ENCODE results near the gene GRAMD1C.

DNA sequence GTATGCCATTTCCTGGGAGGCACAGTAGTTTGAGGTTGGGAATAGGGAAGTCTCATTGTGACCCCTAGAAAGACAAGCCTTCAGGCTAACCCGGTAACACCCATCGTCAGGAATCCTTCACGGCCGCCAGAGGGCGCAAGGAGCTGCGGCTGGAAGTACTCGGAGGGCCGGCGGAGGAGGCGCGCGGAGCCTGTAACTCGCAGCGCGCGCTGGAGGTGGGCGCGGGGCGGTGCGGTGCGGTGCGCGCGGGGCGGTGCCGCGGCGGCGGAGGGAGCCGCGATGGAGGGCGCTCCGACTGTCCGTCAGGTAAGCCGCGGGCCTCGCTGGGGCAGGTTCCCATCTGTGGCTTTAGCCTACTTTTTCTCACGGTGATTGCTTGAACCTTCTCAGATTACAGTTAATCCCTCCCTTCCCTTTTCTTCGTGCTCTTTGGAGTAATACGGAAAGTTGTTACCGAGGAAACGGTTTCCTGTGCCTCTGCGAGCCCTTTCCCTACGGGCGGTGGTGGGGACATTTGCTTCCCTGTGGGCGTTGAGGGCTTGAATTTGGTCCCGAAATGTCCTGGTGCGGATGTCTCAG lies at the start of gene GRAMD1C:
- TF ChIP-seq POLR2AphosphoS5 (IDR thresholded peaks at IDR 0.05; ENCODE audit: low read depth, low read length): no peak
- no peak for TF ChIP-seq TAF1 (IDR thresholded peaks at IDR 0.05; ENCODE audit: low read depth, low read length)

Measured in GM12891 (cell line).